Fibroblast of pulmonary artery (primary cell): Measurements from ENCODE around the gene CHST9.

Experiments
- DNase-seq: peaks from one replicate; pipeline ENCODE4 v3.0.0-alpha.2; 2010; ENCODE audit warnings: low read depth
- H3K4me3 ChIP-seq: replicated peaks from 2 replicates; pipeline ENCODE4 v1.5.1; 2011; ENCODE audit warnings: low read depth, mild to moderate bottlenecking, control low read depth, low read length, moderate library complexity
- CTCF ChIP-seq: IDR thresholded peaks from 2 replicates; pipeline ENCODE4 v1.5.1; 2011; ENCODE audit warnings: mild to moderate bottlenecking, control low read depth, low read length, inconsistent platforms; ENCODE audit errors: missing control alignments

The CHST9 gene

GRCh38 chr18:27118973-27119372, 66.1 kb downstream of the CHST9 start:
- H3K4me3 ChIP-seq: no peak overlapping the region
- no peak for DNase-seq
- no peak for TF ChIP-seq CTCF

- DNase-seq: no peak
- no peak for TF ChIP-seq CTCF
Measured at GRCh38 chr18:27114842-27115241, 70.3 kb downstream of the CHST9 start.

GRCh38 chr18:27113358-27113757, 71.8 kb downstream of the CHST9 start:
- DNase-seq: no peak

More at GRCh38 chr18:27114842-27115241, 70.3 kb downstream of the CHST9 start:
- H3K4me3 ChIP-seq: no peak overlapping the region

GRCh38 chr18:27110319-27110718, 74.8 kb downstream of the CHST9 start:
- DNase-seq: no peak
- TF ChIP-seq CTCF: no peak
- no peak overlapping the region for H3K4me3 ChIP-seq

More at GRCh38 chr18:27113358-27113757, 71.8 kb downstream of the CHST9 start:
- no peak overlapping the region for H3K4me3 ChIP-seq
- TF ChIP-seq CTCF: no peak

- no peak overlapping the region for H3K4me3 ChIP-seq
- TF ChIP-seq CTCF: no peak
- DNase-seq: no peak
Measured at GRCh38 chr18:27109451-27109850, 75.7 kb downstream of the CHST9 start.

- H3K4me3 ChIP-seq: no peak overlapping the region
- TF ChIP-seq CTCF: no peak
- no peak for DNase-seq
Measured at GRCh38 chr18:27108842-27109241, 76.3 kb downstream of the CHST9 start.

GRCh38 chr18:27104743-27105142, 80.4 kb downstream of the CHST9 start:
- DNase-seq: no peak
- no peak for TF ChIP-seq CTCF
- H3K4me3 ChIP-seq: no peak overlapping the region
